Measurements from ENCODE around the gene ZNF701. TPM values are rescaled to one million over a fixed set of nuclear protein-coding genes. Genes with fewer than 3 reads are reported as not detected.
"Not testable (repeated sequence)": the region's sequence is repeated elsewhere in the genome, so short reads cannot be mapped to it uniquely, and the experiment has no call there.

The ZNF701 gene
- total RNA-seq, 1 donor from 2014 or later: 16.6 TPM

- ATAC-seq (no peak), DNase-seq (ENCODE audit: missing footprints) (no peak)
- intact Hi-C loops (cut with DNase I): no loop called here
Measured at GRCh38 chr19:52621376-52621775, 51.3 kb downstream of the ZNF701 start.

GRCh38 chr19:52622261-52622660 lies 52.2 kb downstream of the ZNF701 start:
- intact Hi-C loops (cut with DNase I): no loop called here
- ATAC-seq (no peak), DNase-seq (ENCODE audit: missing footprints) (no peak)

- ATAC-seq (no peak), DNase-seq (ENCODE audit: missing footprints) (no peak)
- intact Hi-C loops (cut with DNase I): no loop called here
Measured at GRCh38 chr19:52626915-52627314, 56.8 kb downstream of the ZNF701 start.

GRCh38 chr19:52627441-52627840 lies 57.4 kb downstream of the ZNF701 start:
- ATAC-seq; intact Hi-C loops (cut with DNase I); DNase-seq (ENCODE audit: missing footprints): not testable (repeated sequence)

- no peak for ATAC-seq
- DNase-seq (ENCODE audit: missing footprints): no peak
- intact Hi-C loops (cut with DNase I): no loop called here
Measured at GRCh38 chr19:52635786-52636570, 65.9 kb downstream of the ZNF701 start.

Other genes starting within 250 kb of the ZNF701 start
- gene ZNF610, start 234.0 kb upstream of the ZNF701 start, total RNA-seq: 2.5 TPM
- 18.2 TPM for gene ZNF880, start 200.4 kb upstream of the ZNF701 start, total RNA-seq
- 12.6 TPM for gene ZNF528, start 172.4 kb upstream of the ZNF701 start, total RNA-seq
- gene ZNF534, start 141.1 kb upstream of the ZNF701 start, total RNA-seq: 0.24 TPM
- 1.6 TPM for gene ZNF578, start 116.7 kb upstream of the ZNF701 start, total RNA-seq
- 30.9 TPM for gene ZNF808, start 42.6 kb upstream of the ZNF701 start, total RNA-seq
- 13.0 TPM for gene ZNF83, start 68.1 kb downstream of the ZNF701 start, total RNA-seq
- 7.4 TPM for gene ZNF611, start 164.8 kb downstream of the ZNF701 start, total RNA-seq
- gene ZNF600, start 216.5 kb downstream of the ZNF701 start, total RNA-seq: 2.8 TPM

All from Right ventricle myocardium inferior (tissue), 1 donor.